Spleen (tissue), 11 donors: ENCODE measurements around the gene SEMA5A. TPM values are rescaled to one million over a fixed set of nuclear protein-coding genes. Genes with fewer than 3 reads are reported as not detected.

Experiments
- DNase-seq: peaks from one replicate; pipeline ENCODE4 v3.0.0-alpha.2; 2020
- H3K27ac ChIP-seq, 8 donors: fragments of 200-600 bp; sonication (generic) in 7 of 8; 1 replicate in 4 of 8; 2 replicates in 4 of 8; pipeline versions ENCODE4 v1.5.0 to v1.8.0; 2016 to 2021; ENCODE audit warnings: inconsistent platforms in 4 of 8, mild to moderate bottlenecking in 4 of 8, moderate library complexity in 1 of 8
- H3K27me3 ChIP-seq, 7 donors: fragments of 200-600 bp; sonication (generic) in 6 of 7; replicated peaks in 1 of 7; 1 replicate in 4 of 7; 2 replicates in 3 of 7; pipeline versions ENCODE4 v1.5.0 to v1.8.0; 2016 to 2021; ENCODE audit warnings: inconsistent platforms in 3 of 7, mild to moderate bottlenecking in 1 of 7
- H3K36me3 ChIP-seq, 6 donors: fragments of 200-600 bp; sonication (generic) in 5 of 6; 1 replicate in 4 of 6; 2 replicates in 2 of 6; pipeline versions ENCODE4 v1.5.0 to v1.8.0; 2016 to 2021; ENCODE audit warnings: inconsistent platforms in 2 of 6
- H3K4me1 ChIP-seq, 6 donors: fragments of 200-600 bp; sonication (generic) in 5 of 6; 1 replicate in 3 of 6; 2 replicates in 3 of 6; pipeline versions ENCODE4 v1.5.0 to v1.8.0; 2016 to 2021; ENCODE audit warnings: inconsistent platforms in 3 of 6
- H3K4me3 ChIP-seq, 8 donors: fragments of 200-600 bp; sonication (generic) in 7 of 8; 1 replicate in 4 of 8; 2 replicates in 4 of 8; pipeline versions ENCODE4 v1.5.0 to v1.8.0; 2016 to 2021; ENCODE audit warnings: inconsistent platforms in 4 of 8, mild to moderate bottlenecking in 4 of 8, moderate library complexity in 2 of 8
- H3K9me3 ChIP-seq, 8 donors: fragments of 200-600 bp; sonication (generic) in 7 of 8; 1 replicate in 4 of 8; 2 replicates in 4 of 8; pipeline versions ENCODE4 v1.5.0 to v1.8.0; 2016 to 2021; ENCODE audit warnings: inconsistent platforms in 4 of 8
- POLR2A ChIP-seq, 3 donors: fragments of 450-650 bp; IDR thresholded peaks; one replicate each; pipeline ENCODE4 v1.5.1; 2017; ENCODE audit warnings: antibody characterized with exemption in 3 of 3, mild to moderate bottlenecking in 1 of 3
- POLR2AphosphoS5 ChIP-seq, 3 donors: sonication (generic); formaldehyde crosslinking; IDR thresholded peaks; one replicate each; pipeline ENCODE4 v1.5.1; 2017; ENCODE audit warnings: antibody characterized with exemption in 3 of 3
- WGBS, 5 donors: extraction: QIAGEN DNeasy Blood & Tissue Kit in 3 of 5; methylation state at CpG; one replicate each; pipeline versions ENCODE4 v1.1.5 to v1.1.7; 2013 to 2018; 5-methylcytosine and 5-hydroxymethylcytosine counted together
- intact Hi-C: fragments of 100-400 bp; cut with DNase I; formaldehyde crosslinking; loops from one replicate; pipeline ENCODE4 v1.15.0; 2023; ENCODE audit warnings: low total_unique reads
- polyA plus RNA-seq, 3 donors: library from polyadenylated mRNA; stranded (reverse); fragments of 200-250 nt; gene quantifications; one replicate each; pipeline ENCODE4 v1.2.1, GENCODE V29; 2013
- total RNA-seq, 7 donors: library from RNA; depleted of rRNA in 3 of 7; stranded (reverse); fragments of >200 nt in 3 of 7; fragmentation: NEBNext Ultra II Directional in 4 of 7; extraction: Animal tissue kit (Norgen Biotek cat#: 25700) in 4 of 7; gene quantifications; one replicate each; pipeline versions ENCODE4 v1.1.0 to v1.2.1, GENCODE V29; 2016 to 2021
- TF ChIP-seq, protein P1 (sequence below), 11 experiments: fragments of 200-600 bp in 7 of 11; fragments of 450-650 bp in 4 of 11; sonication (generic) in 4 of 11; IDR thresholded peaks in 8 of 11; conservative IDR thresholded peaks in 3 of 11; 1 replicate in 7 of 11; 2 replicates in 4 of 11; pipeline versions ENCODE4 v1.4.0 to v1.8.0; 2016 to 2021; ENCODE audit warnings: antibody characterized with exemption in 11 of 11, inconsistent platforms in 4 of 11, mild to moderate bottlenecking in 1 of 11
- donor health status: healthy with polysubstance abuse.
- donor health status: DM: no; HTN: no; CAD: no; lungs with moderate emphysema.
- donor health status: DM: no; HTN: no; CAD: no.
- donor health status: Bipolar disorder and iron deficiency.
- donor health status: healthy.
- donor health status: DM: no; HTN: no; CAD: no.
- donor health status: DM: yes; HTN: yes; CAD: no.

Gene SEMA5A
- total and polyA plus RNA-seq, 10 donors, result 1.4 to 30.9 (median 13.1) TPM

- Histone ChIP-seq H3K9me3 (peaks cover 0 to 3% (median 0%) of the 10 kb centered on the region in 8 donors), H3K4me3 (no peak overlapping the region), H3K36me3 (no peaks in the 10 kb centered on the region), H3K27ac (no peak overlapping the region), H3K27me3 (no peaks in the 10 kb centered on the region), H3K4me1 (no peaks in the 10 kb centered on the region)
- DNase-seq, result no peak
- intact Hi-C loops, result no loop called here
- 79 to 86% (median 81%) methylated on average over 1 of the region's 1 CpG for WGBS, 5 donors
- TF ChIP-seq, protein P1, sequence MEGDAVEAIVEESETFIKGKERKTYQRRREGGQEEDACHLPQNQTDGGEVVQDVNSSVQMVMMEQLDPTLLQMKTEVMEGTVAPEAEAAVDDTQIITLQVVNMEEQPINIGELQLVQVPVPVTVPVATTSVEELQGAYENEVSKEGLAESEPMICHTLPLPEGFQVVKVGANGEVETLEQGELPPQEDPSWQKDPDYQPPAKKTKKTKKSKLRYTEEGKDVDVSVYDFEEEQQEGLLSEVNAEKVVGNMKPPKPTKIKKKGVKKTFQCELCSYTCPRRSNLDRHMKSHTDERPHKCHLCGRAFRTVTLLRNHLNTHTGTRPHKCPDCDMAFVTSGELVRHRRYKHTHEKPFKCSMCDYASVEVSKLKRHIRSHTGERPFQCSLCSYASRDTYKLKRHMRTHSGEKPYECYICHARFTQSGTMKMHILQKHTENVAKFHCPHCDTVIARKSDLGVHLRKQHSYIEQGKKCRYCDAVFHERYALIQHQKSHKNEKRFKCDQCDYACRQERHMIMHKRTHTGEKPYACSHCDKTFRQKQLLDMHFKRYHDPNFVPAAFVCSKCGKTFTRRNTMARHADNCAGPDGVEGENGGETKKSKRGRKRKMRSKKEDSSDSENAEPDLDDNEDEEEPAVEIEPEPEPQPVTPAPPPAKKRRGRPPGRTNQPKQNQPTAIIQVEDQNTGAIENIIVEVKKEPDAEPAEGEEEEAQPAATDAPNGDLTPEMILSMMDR (IDR thresholded peaks at IDR 0.05 in 8 of 11, conservative IDR thresholded peaks at IDR 0.05 in 3 of 11), result no peak
- TF ChIP-seq POLR2AphosphoS5 (IDR thresholded peaks at IDR 0.05) (no peak), POLR2A (IDR thresholded peaks at IDR 0.05) (no peak)
Measured at GRCh38 chr5:9382522-9382921, 163.4 kb downstream of the SEMA5A start.

DNA sequence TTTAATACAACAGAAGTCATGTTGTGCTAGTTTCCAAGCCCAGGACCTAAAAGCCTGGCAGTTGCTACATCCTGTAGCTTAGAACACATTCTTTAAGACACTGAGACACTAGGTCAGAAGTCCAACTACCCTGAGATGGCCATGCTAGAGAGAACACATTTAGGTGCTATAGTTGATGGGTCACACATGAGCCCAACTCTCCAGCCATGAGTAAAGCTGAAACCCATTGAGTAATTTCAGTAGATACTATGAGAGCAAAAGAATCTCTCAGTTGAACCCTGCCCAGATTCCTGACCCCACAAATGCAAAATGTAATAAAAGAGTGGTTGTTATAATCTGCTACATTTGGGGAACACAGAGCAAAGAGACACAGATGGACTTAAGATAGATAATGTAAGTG, 164.4 kb downstream of the SEMA5A start:
- H3K4me1 ChIP-seq, result no peaks in the 10 kb centered on the region
- no peaks in the 10 kb centered on the region for H3K27me3 ChIP-seq
- H3K4me3 ChIP-seq, result no peak overlapping the region
- no peak overlapping the region for H3K27ac ChIP-seq
- DNase-seq, result no peak
- peaks cover 0 to 3% (median 0%) of the 10 kb centered on the region in 8 donors for H3K9me3 ChIP-seq
- TF ChIP-seq POLR2AphosphoS5 (IDR thresholded peaks at IDR 0.05), result no peak
- TF ChIP-seq, protein P1 (IDR thresholded peaks at IDR 0.05 in 8 of 11, conservative IDR thresholded peaks at IDR 0.05 in 3 of 11), result no peak
- TF ChIP-seq POLR2A (IDR thresholded peaks at IDR 0.05), result no peak
- intact Hi-C loops, result no loop called here
- no peaks in the 10 kb centered on the region for H3K36me3 ChIP-seq

DNA sequence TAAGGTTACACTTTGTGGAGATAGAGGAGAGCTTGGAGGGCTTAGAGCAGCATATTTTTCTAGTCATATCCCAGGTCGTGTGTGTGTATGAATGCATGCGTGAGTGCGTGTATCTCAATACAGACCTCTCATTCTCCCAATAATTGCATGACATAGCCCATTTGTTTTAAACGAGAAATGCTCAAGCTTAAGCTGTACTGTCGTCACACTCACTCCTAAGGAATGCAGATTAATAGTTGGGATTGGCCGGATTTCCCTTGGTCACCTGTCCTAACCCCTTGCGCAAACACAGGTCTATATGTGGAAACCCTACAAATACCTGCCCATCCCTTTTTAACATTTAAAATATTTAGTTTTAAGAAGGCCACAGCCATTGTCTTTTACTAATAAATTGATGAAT, 165.8 kb downstream of the SEMA5A start:
- intact Hi-C loops, result no loop called here
- Histone ChIP-seq H3K4me3 (no peak overlapping the region), H3K9me3 (no peaks in the 10 kb centered on the region), H3K4me1 (no peaks in the 10 kb centered on the region), H3K27ac (no peak overlapping the region), H3K36me3 (no peaks in the 10 kb centered on the region), H3K27me3 (no peaks in the 10 kb centered on the region)
- DNase-seq, result no peak
- no peak for TF ChIP-seq POLR2A (IDR thresholded peaks at IDR 0.05)
- TF ChIP-seq POLR2AphosphoS5 (IDR thresholded peaks at IDR 0.05), result no peak
- TF ChIP-seq, protein P1 (IDR thresholded peaks at IDR 0.05 in 8 of 11, conservative IDR thresholded peaks at IDR 0.05 in 3 of 11), result no peak
- 86 to 90% (median 89%) methylated on average over 7 of the region's 7 CpGs for WGBS, 5 donors

DNA sequence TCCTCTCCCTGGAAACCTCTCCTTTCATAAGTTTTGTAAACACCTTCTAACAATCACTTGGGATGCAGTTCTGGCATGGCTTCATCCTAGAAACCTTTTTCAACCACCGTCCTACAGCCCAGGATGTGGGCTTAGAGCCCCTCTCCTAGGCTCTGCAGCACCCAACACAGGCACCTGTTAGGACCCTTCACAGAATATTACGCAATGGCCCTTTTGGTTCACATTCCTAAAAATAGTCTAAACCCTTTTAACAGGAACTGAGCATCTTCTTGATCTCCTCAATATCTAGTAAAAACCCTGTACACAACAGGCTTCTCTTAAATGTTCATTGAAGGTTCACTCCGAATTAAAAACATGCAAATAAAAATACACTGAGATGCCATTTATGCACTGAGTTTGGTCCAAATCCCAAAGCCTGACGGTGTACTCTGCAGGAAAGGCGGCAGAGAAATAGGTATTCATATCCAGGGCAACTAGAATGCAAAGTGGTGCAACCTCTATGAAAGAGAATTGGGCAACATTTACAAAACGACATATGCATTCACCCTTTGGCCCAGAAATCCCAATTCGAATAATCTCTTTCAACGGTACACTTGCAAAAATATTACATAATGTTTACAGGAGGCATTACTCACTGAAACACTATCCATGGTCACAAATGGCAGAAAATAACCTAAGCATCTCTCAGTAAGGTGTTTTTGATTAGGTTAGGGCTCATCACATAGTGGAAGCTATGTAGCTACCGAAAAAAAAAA, 169.3 kb downstream of the SEMA5A start:
- TF ChIP-seq POLR2A (IDR thresholded peaks at IDR 0.05) (no peak), POLR2AphosphoS5 (IDR thresholded peaks at IDR 0.05) (no peak)
- TF ChIP-seq, protein P1 (IDR thresholded peaks at IDR 0.05 in 8 of 11, conservative IDR thresholded peaks at IDR 0.05 in 3 of 11), result no peak
- intact Hi-C loops, result no loop called here
- 73 to 92% (median 84%) methylated on average over 9 of the region's 9 CpGs for WGBS, 5 donors
- H3K4me3 ChIP-seq, result no peak overlapping the region
- no peaks in the 10 kb centered on the region for H3K27me3 ChIP-seq
- no peak for DNase-seq
- no peak overlapping the region for H3K27ac ChIP-seq
- no peaks in the 10 kb centered on the region for H3K36me3 ChIP-seq
- H3K4me1 ChIP-seq, result no peaks in the 10 kb centered on the region
- H3K9me3 ChIP-seq, result no peaks in the 10 kb centered on the region
